GM12865 (cell line): ENCODE measurements around the gene LPAR1.

Experiments
- DNase-seq: peaks from one replicate; pipeline ENCODE4 v3.0.0; 2010; ENCODE audit warnings: low read depth
- H3K4me3 ChIP-seq: 2 replicates; pipeline ENCODE4 v1.5.1; 2011; ENCODE audit warnings: mild to moderate bottlenecking, low read depth, low read length, control low read depth
- CTCF ChIP-seq: IDR thresholded peaks from 2 replicates; pipeline ENCODE4 v1.5.1; 2011; ENCODE audit warnings: low read length, control low read depth, low read depth, inconsistent platforms; ENCODE audit not compliant: insufficient read depth; ENCODE audit errors: missing control alignments

LPAR1 gene

DNA sequence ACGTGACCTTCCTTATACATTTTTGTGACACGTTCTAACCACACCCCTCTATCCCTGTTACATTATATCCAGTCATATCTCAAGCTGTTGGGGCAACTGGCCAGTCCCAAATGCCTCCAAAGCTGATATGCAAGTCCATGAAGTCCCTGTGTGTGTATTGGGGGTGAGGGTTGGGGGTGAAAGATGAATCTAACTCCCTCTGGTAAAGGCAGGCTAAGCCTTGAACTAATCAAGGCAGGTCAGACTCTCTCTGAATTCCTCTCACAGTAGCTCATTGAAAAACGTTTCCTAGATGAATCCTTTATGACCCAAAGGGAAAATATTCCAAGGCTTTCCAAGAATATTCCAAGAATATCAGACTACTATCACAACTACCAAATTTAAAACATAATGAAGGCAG is 195.3 kb downstream of the LPAR1 start:
- DNase-seq: no peak
- no peak for TF ChIP-seq CTCF
- no peak overlapping the region for H3K4me3 ChIP-seq

- peak; percentile 17 for TF ChIP-seq CTCF
These were observed 196.1 kb downstream of the LPAR1 start for GRCh38 chr9:110842169-110842568.

GRCh38 chr9:110837401-110838005 is 200.8 kb downstream of the LPAR1 start:
- TF ChIP-seq CTCF: no peak
- peak; percentile 38 for DNase-seq
- no peak overlapping the region for H3K4me3 ChIP-seq

More at GRCh38 chr9:110842169-110842568, 196.1 kb downstream of the LPAR1 start:
- H3K4me3 ChIP-seq: no peak overlapping the region
- DNase-seq: peak; percentile 57

DNA sequence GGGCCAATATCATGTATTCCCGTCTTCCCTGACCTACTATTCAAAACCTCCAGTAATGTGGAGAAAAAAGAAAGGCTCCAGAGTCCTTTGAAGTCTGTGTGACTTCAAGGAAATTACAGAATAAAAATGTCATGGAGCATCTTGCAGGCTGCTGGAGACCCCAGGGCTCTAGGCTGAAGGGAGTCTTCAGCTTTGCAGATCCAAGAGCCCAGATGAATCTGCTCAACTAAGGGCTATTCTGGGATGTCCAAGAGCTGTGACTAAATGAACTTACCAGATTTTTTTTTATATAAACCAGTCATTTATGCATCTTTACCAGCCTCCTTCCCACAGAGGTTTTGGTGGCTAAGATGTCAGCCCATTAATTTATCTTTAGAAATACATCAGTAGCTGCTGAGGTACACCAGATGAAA is 202.4 kb downstream of the LPAR1 start:
- DNase-seq: no peak
- TF ChIP-seq CTCF: no peak

GRCh38 chr9:110835404-110835803 is 202.9 kb downstream of the LPAR1 start:
- no peak for DNase-seq
- H3K4me3 ChIP-seq: no peak overlapping the region
- no peak for TF ChIP-seq CTCF

More for the DNA sequence above, 202.4 kb downstream of the LPAR1 start:
- H3K4me3 ChIP-seq: no peak overlapping the region

- no peak overlapping the region for H3K4me3 ChIP-seq
- no peak for DNase-seq
- no peak for TF ChIP-seq CTCF
These were observed 205.3 kb downstream of the LPAR1 start for GRCh38 chr9:110832926-110833325.

DNA sequence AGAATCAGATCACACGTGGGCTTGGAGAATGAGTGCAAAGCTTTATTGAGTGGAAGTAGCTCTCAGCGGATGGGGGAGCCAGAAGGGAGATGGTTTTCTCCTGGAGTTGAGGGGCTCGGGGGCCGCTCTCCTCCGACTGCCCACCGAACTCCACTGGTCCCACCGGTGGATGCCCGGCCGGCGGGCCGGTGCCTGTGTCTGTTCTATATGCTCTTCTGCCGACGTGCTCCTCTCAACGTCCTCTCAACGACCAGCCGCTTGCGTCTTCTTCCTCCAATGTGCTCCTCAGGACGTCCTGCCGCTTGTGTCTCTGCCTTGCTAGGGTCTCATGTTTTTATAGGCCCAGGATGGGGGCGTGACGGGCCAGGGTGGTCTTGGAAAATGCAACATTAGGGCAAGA is 207.8 kb downstream of the LPAR1 start:
- no peak overlapping the region for H3K4me3 ChIP-seq
- DNase-seq: no peak
- no peak for TF ChIP-seq CTCF
